SU-DHL-6 (cell line): ENCODE measurements around the gene GNB1L.

Experiments
- EZH2phosphoT487 ChIP-seq: fragments of 200-600 bp; sonication (generic), shearing (Covaris generic); conservative IDR thresholded peaks from 2 replicates; pipeline ENCODE4 v1.6.1; 2018; ENCODE audit warnings: mild to moderate bottlenecking, antibody characterized with exemption, low read length, moderate library complexity, mixed read lengths
- TF ChIP-seq, protein P1 (sequence below): fragments of 200-600 bp; sonication (generic); IDR thresholded peaks from one replicate; pipeline ENCODE4 v1.5.1; 2017; ENCODE audit warnings: antibody characterized with exemption, mild to moderate bottlenecking, low read length, moderate library complexity; ENCODE audit not compliant: insufficient read depth, poor library complexity, severe bottlenecking

DNA sequence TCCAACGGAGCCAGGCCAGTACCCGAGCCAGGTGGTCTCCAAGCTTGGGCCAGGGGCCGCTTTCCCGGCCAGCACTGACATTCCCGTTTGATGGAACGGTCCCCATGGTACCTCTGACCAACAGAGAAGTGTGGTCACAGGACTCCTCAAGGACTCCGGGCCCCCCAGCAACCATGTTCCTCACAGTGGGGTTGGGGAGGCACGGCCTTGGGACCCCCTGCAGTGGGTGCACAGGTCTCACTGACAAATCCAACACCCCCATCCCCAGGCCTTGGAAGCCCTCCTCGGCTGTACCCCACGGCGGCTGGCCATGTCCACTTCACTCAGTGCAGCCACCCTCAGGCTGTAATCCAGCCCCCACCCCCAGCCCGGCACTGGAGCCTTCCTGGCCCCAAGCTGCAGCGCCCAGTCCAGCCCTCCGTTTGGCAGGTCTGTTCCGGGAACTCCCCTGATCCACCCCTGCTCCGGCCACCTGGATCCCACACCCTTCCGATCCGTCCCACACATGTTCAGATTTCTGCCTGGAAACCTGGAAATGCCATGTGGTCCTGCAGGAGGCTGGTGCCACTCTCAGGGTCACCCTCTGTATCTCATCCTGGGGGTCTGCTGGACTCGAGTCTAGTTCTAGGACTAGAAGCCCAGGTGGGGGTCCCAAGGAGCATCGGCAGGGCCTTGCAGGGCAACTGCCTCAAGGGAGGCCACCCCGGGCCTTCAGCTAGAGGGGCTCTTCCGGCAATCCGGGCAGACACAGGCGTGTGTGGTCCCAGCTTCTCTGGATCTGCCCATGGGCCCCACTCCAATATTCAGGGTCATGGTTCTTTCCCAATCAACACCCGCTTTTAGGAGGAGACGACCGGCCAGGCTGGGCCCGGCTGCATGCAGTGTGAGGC, 67.5 kb downstream of the GNB1L start:
- TF ChIP-seq, protein P1, sequence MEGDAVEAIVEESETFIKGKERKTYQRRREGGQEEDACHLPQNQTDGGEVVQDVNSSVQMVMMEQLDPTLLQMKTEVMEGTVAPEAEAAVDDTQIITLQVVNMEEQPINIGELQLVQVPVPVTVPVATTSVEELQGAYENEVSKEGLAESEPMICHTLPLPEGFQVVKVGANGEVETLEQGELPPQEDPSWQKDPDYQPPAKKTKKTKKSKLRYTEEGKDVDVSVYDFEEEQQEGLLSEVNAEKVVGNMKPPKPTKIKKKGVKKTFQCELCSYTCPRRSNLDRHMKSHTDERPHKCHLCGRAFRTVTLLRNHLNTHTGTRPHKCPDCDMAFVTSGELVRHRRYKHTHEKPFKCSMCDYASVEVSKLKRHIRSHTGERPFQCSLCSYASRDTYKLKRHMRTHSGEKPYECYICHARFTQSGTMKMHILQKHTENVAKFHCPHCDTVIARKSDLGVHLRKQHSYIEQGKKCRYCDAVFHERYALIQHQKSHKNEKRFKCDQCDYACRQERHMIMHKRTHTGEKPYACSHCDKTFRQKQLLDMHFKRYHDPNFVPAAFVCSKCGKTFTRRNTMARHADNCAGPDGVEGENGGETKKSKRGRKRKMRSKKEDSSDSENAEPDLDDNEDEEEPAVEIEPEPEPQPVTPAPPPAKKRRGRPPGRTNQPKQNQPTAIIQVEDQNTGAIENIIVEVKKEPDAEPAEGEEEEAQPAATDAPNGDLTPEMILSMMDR: no peak
- TF ChIP-seq EZH2phosphoT487: no peak
